NCI-H510A treated with DMSO at 0.1 percent for 48 hours (cell line): ENCODE data around the gene SIK3.
"Not testable (repeated sequence)": the region's sequence is repeated elsewhere in the genome, so short reads cannot be mapped to it uniquely, and the experiment has no call there.

Source experiments
- DNase-seq: peaks from one replicate; lab custom pipeline; 2025; lab: John Stamatoyannopoulos, UW

The SIK3 gene

GRCh38 chr11:116840224-116840745, 257.9 kb downstream of the SIK3 start:
- no peak for DNase-seq

- no peak for DNase-seq
These were observed 259.7 kb downstream of the SIK3 start for GRCh38 chr11:116838321-116839084.

- no peak for DNase-seq
These were observed 260.8 kb downstream of the SIK3 start, which contains the start of gene APOA1 for GRCh38 chr11:116837231-116838091. Gene APOA1 (minus strand): TSS chr11:116837622. CDS start chr11:116837387, 235 bp downstream.

- no peak for DNase-seq
These were observed 261.6 kb downstream of the SIK3 start for GRCh38 chr11:116836632-116836991.

- DNase-seq: peak; percentile 87
These were observed 262.2 kb downstream of the SIK3 start for GRCh38 chr11:116835791-116836631.

GRCh38 chr11:116835042-116835772, 263.0 kb downstream of the SIK3 start:
- no peak for DNase-seq

- DNase-seq: not testable (repeated sequence)
These were observed 263.6 kb downstream of the SIK3 start for GRCh38 chr11:116834535-116835041.

GRCh38 chr11:116833816-116834534, 264.3 kb downstream of the SIK3 start:
- no peak for DNase-seq

- DNase-seq: no peak
These were observed 264.8 kb downstream of the SIK3 start for GRCh38 chr11:116833491-116833815.

- DNase-seq: no peak
These were observed 265.6 kb downstream of the SIK3 start for GRCh38 chr11:116832350-116833290.

- DNase-seq: no peak
These were observed 266.4 kb downstream of the SIK3 start for GRCh38 chr11:116831790-116832349.

- DNase-seq: no peak
These were observed 267.9 kb downstream of the SIK3 start for GRCh38 chr11:116830184-116830912.

- DNase-seq: no peak
These were observed 268.6 kb downstream of the SIK3 start, which contains the start of gene APOC3 for GRCh38 chr11:116829525-116830183. Gene APOC3 (plus strand): TSS chr11:116829907. CDS start chr11:116830583, 676 bp downstream.

GRCh38 chr11:116828632-116829524, 269.4 kb downstream of the SIK3 start:
- DNase-seq: no peak

GRCh38 chr11:116827461-116827860, 270.8 kb downstream of the SIK3 start:
- no peak for DNase-seq

GRCh38 chr11:116826751-116827431, 271.3 kb downstream of the SIK3 start:
- DNase-seq: no peak
